ENCODE measurements around the gene TMLHE. TPM values are rescaled to one million over a fixed set of nuclear protein-coding genes. Genes with fewer than 3 reads are reported as not detected.
A peak's percentile ranks its signal among the peaks of the same experiment; 100 is the strongest.

The TMLHE gene
- total and polyA plus RNA-seq, 10 of the 15 experiments (the other 5 are each of a cell fraction or from before 2014, with no cell fraction given) = 7.1 to 21.7 (median 13.6) TPM

DNA sequence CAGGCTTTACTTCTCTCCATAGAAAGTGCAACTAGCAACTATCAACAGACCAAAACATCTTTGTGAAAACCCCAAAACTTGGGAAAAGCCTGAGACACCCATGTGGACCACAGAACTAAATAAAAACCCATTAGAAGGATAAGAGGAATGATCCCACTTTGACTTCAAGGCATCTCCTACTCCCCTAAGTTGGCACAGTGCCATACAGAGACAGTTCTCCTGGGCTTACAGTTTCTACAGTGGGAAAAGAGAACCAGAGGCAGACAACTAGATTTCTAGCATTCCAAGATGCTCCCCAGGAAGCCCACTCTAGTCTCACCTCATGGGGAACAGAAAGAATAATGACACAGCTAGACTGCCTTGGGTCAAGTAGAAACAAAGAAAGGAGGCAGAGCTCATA, 20.4 kb downstream of the TMLHE start (continued):
- no peak for TF ChIP-seq TARDBP (IDR thresholded peaks at IDR 0.05; ENCODE audit: borderline replicate concordance)
- TF ChIP-seq, protein P1, sequence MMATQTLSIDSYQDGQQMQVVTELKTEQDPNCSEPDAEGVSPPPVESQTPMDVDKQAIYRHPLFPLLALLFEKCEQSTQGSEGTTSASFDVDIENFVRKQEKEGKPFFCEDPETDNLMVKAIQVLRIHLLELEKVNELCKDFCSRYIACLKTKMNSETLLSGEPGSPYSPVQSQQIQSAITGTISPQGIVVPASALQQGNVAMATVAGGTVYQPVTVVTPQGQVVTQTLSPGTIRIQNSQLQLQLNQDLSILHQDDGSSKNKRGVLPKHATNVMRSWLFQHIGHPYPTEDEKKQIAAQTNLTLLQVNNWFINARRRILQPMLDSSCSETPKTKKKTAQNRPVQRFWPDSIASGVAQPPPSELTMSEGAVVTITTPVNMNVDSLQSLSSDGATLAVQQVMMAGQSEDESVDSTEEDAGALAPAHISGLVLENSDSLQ (IDR thresholded peaks at IDR 0.05) = no peak
- TF ChIP-seq RBBP5 (conservative IDR thresholded peaks at IDR 0.05) = no peak
- no peak for TF ChIP-seq SIN3A (IDR thresholded peaks at IDR 0.05; ENCODE audit: low read depth, low read length)
- no peak for TF ChIP-seq BCL3 (IDR thresholded peaks at IDR 0.05; ENCODE audit: borderline replicate concordance, insufficient read depth, low read depth, low read length, poor library complexity, severe bottlenecking)
- TF ChIP-seq, protein P2, sequence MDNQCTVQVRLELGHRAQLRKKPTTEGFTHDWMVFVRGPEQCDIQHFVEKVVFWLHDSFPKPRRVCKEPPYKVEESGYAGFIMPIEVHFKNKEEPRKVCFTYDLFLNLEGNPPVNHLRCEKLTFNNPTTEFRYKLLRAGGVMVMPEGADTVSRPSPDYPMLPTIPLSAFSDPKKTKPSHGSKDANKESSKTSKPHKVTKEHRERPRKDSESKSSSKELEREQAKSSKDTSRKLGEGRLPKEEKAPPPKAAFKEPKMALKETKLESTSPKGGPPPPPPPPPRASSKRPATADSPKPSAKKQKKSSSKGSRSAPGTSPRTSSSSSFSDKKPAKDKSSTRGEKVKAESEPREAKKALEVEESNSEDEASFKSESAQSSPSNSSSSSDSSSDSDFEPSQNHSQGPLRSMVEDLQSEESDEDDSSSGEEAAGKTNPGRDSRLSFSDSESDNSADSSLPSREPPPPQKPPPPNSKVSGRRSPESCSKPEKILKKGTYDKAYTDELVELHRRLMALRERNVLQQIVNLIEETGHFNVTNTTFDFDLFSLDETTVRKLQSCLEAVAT (IDR thresholded peaks at IDR 0.05) = no peak
- TF ChIP-seq GATAD2B (conservative IDR thresholded peaks at IDR 0.05; ENCODE audit: low read depth) = no peak

GRCh38 chrX:155577682-155578081, 35.1 kb downstream of the TMLHE start:
- Histone ChIP-seq H4K20me1 (ENCODE audit: control insufficient read depth, insufficient read depth) (no peaks in the 10 kb centered on the region), H3K27me3 (replicated peaks in 1 of 2; ENCODE audit: control insufficient read depth in 2 of 2, insufficient read depth in 2 of 2, low read length in 1 of 2) (no peaks in the 10 kb centered on the region), H3K9me3 (replicated peaks; ENCODE audit: control insufficient read depth, insufficient read depth, low read length) (no peaks in the 10 kb centered on the region; the same call in 1 of the 3 replicates), H3K4me1 (ENCODE audit: control insufficient read depth, insufficient read depth, low read length) (no peaks in the 10 kb centered on the region), H3K9ac (ENCODE audit: control insufficient read depth, insufficient read depth, low read length) (no peak overlapping the region), H3K79me2 (ENCODE audit: control insufficient read depth, insufficient read depth, low read length) (no peaks in the 10 kb centered on the region), H3K27ac (ENCODE audit: control insufficient read depth, insufficient read depth) (no peak overlapping the region), H3K4me2 (ENCODE audit: control insufficient read depth, insufficient read depth) (no peak overlapping the region), H3K36me3 (ENCODE audit: control insufficient read depth in 2 of 2, insufficient read depth in 2 of 2, low read length in 1 of 2) (no peaks in the 10 kb centered on the region), H3K4me3 (no peak overlapping the region), H2AFZ (ENCODE audit: control insufficient read depth, low read depth, low read length) (no peak overlapping the region)
- BruUV-seq (replicated peaks) = no TSS peak
- ChIA-PET SMC1A (ENCODE audit: uncharacterized antibody, unreplicated experiment) (interaction anchor here (1.2 kb wide), 1 partner anchor 18 kb away, joined by 3 read pairs; no protein-coding TSS in a partner anchor), CTCF (no interaction called here), RAD21 (ENCODE audit: unreplicated experiment) (no interaction called here), POLR2A (no interaction called here)
- 42% methylated on average over 2 of the region's 2 CpGs for WGBS (ENCODE audit: insufficient coverage, insufficient replicate concordance, low lambda C conversion rate, missing lambda C conversion rate)
- ATAC-seq (peak; percentile 89), FAIRE-seq (no peak), DNase-seq (ENCODE audit: low read depth, low spot score) (peak; percentile 2)
- intact Hi-C loops (cut with micrococcal nuclease; ENCODE audit: unreplicated experiment) = no loop called here
- in situ Hi-C loops (cut with MboI) = no loop called here
- TF ChIP-seq RCOR1 (conservative IDR thresholded peaks at IDR 0.05; ENCODE audit: low read depth, low read length) (no peak), SREBF2 (IDR thresholded peaks at IDR 0.05; ENCODE audit: low read length) (no peak), NRF1 (conservative IDR thresholded peaks at IDR 0.05; ENCODE audit: low read depth, low read length) (no peak), CHD1 (IDR thresholded peaks at IDR 0.05; ENCODE audit: low read depth, low read length) (no peak), RUNX3 (IDR thresholded peaks at IDR 0.05; ENCODE audit: low read length) (no peak)
- TF ChIP-seq, protein P3, sequence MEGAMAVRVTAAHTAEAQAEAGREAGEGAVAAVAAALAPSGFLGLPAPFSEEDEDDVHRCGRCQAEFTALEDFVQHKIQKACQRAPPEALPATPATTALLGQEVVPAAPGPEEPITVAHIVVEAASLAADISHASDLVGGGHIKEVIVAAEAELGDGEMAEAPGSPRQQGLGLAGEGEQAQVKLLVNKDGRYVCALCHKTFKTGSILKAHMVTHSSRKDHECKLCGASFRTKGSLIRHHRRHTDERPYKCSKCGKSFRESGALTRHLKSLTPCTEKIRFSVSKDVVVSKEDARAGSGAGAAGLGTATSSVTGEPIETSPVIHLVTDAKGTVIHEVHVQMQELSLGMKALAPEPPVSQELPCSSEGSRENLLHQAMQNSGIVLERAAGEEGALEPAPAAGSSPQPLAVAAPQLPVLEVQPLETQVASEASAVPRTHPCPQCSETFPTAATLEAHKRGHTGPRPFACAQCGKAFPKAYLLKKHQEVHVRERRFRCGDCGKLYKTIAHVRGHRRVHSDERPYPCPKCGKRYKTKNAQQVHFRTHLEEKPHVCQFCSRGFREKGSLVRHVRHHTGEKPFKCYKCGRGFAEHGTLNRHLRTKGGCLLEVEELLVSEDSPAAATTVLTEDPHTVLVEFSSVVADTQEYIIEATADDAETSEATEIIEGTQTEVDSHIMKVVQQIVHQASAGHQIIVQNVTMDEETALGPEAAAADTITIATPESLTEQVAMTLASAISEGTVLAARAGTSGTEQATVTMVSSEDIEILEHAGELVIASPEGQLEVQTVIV (IDR thresholded peaks at IDR 0.05; ENCODE audit: borderline replicate concordance, partially characterized antibody) = no peak

Data from GM12878 (cell line).